HG02970 (cell line): Measurements from ENCODE around the gene SUB1.
A peak's percentile ranks its signal among the peaks of the same experiment; 100 is the strongest.
"Not testable (repeated sequence)": the region's sequence is repeated elsewhere in the genome, so short reads cannot be mapped to it uniquely, and the experiment has no call there.

ENCODE experiments used
- ATAC-seq: cut with Tn5 transposase; IDR thresholded peaks from one replicate; pipeline ENCODE4 v1.9.1; 2021; ENCODE audit warnings: mild to moderate bottlenecking, moderate library complexity, moderate number of reproducible peaks; ENCODE audit not compliant: unreplicated experiment, low FRiP score

Gene SUB1

GRCh38 chr5:32585446-32586275 lies at the start of gene SUB1:
TSS of gene SUB1 (plus strand) at chr5:32585557. CDS start at chr5:32588513, 2,956 bp downstream.
- peak; percentile 61 for ATAC-seq

- ATAC-seq = no peak
Measured at GRCh38 chr5:32536246-32536645, 49.1 kb upstream of the SUB1 start.

GRCh38 chr5:32537437-32538029 lies 47.8 kb upstream of the SUB1 start:
- not testable (repeated sequence) for ATAC-seq

GRCh38 chr5:32538031-32538547 lies 47.3 kb upstream of the SUB1 start:
- ATAC-seq = peak; percentile 62

GRCh38 chr5:32539981-32540845 lies 45.1 kb upstream of the SUB1 start:
- ATAC-seq = no peak

- ATAC-seq = no peak
Measured at GRCh38 chr5:32541241-32541640, 44.1 kb upstream of the SUB1 start.

GRCh38 chr5:32542216-32543059 lies 42.9 kb upstream of the SUB1 start:
- peak; percentile 58 for ATAC-seq

GRCh38 chr5:32543291-32543690 lies 42.1 kb upstream of the SUB1 start:
- no peak for ATAC-seq

GRCh38 chr5:32545102-32545800 lies 40.1 kb upstream of the SUB1 start:
- no peak for ATAC-seq

GRCh38 chr5:32551194-32551593 lies 34.2 kb upstream of the SUB1 start:
- ATAC-seq = no peak

GRCh38 chr5:32551865-32552264 lies 33.5 kb upstream of the SUB1 start:
- ATAC-seq = no peak

GRCh38 chr5:32552491-32552890 lies 32.9 kb upstream of the SUB1 start:
- ATAC-seq = not testable (repeated sequence)

- no peak for ATAC-seq
Measured at GRCh38 chr5:32552936-32553335, 32.4 kb upstream of the SUB1 start.

- ATAC-seq = not testable (repeated sequence)
Measured at GRCh38 chr5:32554181-32554780, 31.1 kb upstream of the SUB1 start.

GRCh38 chr5:32556543-32556942 lies 28.8 kb upstream of the SUB1 start:
- not testable (repeated sequence) for ATAC-seq

- ATAC-seq = no peak
Measured at GRCh38 chr5:32559411-32559810, 25.9 kb upstream of the SUB1 start.

GRCh38 chr5:32559921-32560320 lies 25.4 kb upstream of the SUB1 start:
- no peak for ATAC-seq

GRCh38 chr5:32562056-32562455 lies 23.3 kb upstream of the SUB1 start:
- no peak for ATAC-seq

- no peak for ATAC-seq
Measured at GRCh38 chr5:32562843-32563242, 22.5 kb upstream of the SUB1 start.
